NCI-H2171 (cell line): ENCODE measurements around the gene GPR153.
"Not testable (repeated sequence)": the region's sequence is repeated elsewhere in the genome, so short reads cannot be mapped to it uniquely, and the experiment has no call there.

Source experiments
- DNase-seq: peaks from one replicate; lab custom pipeline; 2025; lab: John Stamatoyannopoulos, UW

Gene GPR153

DNA sequence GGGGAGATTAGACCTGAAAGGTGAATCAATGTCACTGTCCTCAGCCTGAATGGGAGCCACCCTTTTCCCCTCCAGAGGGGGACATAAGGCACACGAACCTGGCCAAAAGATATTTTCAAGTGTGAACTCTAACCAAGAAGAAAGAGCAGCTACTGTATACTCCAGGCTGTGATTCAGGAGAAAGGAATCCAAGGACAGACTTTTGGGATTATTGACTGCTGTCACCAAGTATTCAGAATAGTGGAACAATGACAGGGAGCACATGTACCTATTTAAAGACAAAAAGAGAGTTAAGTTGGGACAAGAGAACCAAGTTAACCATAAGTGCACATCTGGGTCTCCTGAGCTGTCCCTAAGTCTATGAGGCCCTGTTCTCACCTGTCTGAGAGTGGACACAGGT is 27.5 kb downstream of the GPR153 start:
- DNase-seq = no peak

- no peak for DNase-seq
Observed at GRCh38 chr1:6225651-6226050, 35.2 kb downstream of the GPR153 start.

DNA sequence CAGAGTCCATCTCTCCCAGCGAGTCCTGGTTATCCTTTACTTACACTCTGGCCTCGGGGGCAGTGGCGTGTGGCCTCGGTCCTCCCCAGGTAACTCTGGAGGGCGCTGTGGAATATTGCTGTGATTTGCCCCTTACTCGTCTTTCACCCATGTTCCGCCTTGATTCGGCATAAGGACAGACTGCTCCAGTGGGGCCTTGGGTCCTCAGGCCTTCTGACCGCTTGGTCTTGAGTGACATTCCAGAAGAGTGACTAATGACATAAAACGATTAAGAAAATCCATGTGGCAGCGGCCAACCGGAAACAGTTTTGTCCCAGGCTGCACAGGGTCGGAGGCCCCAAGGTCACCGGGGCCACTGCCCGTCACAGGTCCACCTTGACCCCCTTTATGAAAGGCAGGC is 36.2 kb downstream of the GPR153 start:
- DNase-seq = no peak

- DNase-seq = no peak
Observed at GRCh38 chr1:6223617-6224016, 37.3 kb downstream of the GPR153 start.

GRCh38 chr1:6222636-6223035 is 38.3 kb downstream of the GPR153 start:
- no peak for DNase-seq

- DNase-seq = no peak
Observed at GRCh38 chr1:6221210-6221784, 39.6 kb downstream of the GPR153 start.

DNA sequence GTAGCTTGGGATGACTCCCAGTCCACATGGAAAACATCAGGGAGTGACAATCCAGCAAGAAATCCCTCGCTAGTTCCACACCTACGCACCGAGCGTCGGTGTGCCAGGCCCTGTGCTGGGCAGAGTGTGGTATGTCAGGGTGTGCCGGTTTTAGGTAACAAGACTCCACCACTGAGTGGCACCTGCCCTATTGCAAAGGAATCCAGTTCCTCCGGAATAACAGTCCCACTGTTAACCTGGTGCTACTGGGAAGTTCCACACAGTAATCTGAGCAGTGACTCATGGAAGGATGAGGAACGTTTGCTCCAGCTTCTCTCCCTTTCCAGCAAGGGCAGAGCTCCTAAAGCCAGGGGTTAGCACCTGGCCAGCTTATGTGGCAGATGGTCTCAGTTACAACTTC is 40.7 kb downstream of the GPR153 start:
- no peak for DNase-seq

DNA sequence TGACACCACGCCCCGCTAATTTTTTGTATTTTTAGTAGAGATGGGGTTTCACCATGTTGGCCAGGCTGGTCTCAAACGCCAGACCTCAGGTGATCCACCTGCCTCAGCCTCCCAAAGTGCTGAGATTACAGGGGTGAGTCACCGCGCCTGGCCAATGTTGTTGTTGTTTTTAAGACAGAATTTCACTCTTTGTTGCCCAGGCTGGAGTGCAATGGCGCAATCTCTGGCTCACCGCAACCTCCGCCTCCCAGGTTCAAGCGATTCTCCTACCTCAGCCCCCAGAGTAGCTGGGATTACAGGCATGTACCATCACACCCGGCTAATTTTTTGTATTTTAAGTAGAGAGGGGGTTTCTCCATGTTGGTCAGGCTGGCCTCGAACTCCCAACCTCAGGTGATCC is 41.3 kb downstream of the GPR153 start:
- DNase-seq = not testable (repeated sequence)

- no peak for DNase-seq
Observed at GRCh38 chr1:6218375-6219164, 42.3 kb downstream of the GPR153 start.

DNA sequence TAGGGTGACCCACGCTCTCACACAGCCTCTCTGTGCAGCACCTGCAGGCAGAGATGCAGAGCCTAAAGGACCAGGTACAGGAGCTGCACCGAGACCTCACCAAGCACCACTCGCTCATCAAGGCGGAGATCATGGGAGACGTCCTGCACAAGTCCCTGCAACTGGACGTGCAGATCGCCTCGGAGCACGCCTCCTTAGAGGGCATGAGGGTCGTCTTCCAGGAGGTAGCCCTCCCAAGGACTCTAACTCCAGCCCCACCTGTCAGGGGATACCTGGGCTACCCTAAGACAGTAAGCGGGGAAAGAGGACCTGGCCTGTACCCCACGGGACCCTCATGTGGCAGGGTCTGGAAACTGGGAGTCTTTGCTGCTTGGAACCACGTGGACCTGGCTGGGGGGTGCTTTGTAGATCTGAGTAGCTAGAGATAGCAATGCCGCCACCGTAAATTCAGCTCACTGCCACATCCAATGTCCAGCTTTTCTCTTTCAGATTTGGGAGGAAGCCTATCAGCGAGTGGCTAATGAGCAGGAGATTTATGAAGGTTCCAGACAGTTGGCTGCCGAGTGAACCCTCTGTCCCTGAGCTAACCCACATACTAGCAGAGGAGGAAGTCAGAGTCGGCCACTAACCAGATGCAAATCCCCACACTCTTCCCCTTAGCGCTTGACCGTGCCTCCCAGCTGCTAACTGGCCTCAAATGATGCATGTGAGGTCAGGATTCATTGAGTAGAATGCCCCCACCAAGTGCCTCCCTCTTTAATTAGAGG is 48.5 kb downstream of the GPR153 start:
- no peak for DNase-seq

DNA sequence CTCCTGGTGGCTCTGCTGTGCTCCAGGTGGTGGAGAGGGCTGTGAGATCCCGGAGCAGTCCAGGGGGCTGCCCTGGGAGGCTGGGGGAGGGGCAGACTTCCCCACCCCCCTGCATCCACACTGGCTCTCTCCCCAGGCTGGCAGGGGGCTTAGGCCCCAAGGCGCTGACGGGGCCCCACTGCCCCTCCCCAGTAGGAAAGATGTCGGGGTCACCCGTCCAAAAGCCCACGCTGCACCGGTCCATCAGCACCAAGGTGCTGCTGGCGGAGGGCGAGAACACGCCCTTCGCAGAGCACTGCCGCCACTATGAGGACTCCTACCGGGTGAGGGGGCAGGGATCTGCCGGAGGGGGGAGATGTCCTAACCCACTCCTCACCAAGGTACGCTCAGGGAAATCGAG is 49.2 kb downstream of the GPR153 start:
- no peak for DNase-seq

- DNase-seq = no peak
Observed at GRCh38 chr1:6210591-6211355, 50.1 kb downstream of the GPR153 start.

DNA sequence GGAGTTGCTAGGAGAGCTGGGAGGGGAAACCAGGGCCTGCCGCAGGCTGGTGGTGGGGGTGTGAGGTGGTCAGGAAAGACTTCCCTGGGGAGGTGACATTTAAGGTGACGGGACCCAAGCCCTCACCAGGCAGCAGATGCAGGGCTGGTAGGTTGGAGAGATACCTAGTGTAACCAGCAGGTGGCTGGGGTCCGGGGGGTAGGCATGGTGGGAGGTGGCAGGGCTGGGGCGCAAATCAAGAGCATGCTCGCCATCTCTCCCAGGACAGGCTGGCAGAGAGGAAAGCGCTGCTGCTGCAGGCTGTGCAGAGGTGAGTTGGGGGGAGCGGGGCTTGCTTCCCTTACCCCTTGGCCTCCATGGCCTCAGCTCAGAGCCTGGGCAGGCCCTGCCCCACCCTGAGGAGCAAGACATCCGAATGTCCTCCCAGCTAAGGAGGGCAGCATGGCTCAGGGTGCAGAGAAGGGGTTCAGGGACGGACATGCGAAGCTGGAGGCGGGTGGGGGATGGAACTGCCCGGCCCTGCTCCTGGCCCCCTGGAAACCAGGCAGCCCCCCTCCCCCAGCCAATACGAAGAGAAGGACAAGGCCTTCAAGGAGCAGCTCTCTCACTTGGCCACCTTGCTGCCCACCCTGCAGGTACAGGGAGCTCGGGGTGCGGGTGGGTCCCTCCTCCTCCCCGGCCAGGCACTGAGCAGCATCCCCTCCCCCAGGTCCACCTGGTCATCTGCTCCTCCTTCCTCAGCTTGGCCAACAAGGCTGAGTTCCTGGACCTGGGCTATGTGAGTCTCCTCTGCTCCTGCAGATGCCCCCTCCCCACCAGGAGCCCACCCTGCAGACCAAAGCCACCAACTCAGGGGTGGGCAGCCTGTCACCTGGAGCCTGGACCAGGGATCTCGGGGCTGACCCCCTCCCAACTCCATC is 51.0 kb downstream of the GPR153 start:
- no peak for DNase-seq

- no peak for DNase-seq
Observed at GRCh38 chr1:6208723-6209660, 51.9 kb downstream of the GPR153 start.

DNA sequence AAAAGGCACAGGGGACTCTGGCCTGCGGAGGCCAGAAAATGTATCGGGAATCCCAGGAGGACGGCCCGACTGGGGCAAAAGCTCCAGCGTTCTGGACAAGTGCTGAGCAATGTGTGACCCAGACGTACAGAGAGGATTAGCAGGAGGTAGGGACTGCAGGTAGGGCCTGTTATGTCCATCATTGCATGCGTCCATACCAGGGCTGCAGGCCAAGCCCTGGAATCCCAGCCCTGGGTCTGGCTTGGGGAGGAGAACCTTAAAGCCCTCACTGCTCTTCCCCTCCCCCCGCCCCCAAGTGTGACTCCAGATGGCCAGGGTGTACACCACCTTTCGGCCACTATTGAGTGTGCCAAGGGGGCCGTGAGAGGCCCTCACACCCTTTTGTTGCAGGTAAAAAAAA is 53.0 kb downstream of the GPR153 start:
- no peak for DNase-seq

DNA sequence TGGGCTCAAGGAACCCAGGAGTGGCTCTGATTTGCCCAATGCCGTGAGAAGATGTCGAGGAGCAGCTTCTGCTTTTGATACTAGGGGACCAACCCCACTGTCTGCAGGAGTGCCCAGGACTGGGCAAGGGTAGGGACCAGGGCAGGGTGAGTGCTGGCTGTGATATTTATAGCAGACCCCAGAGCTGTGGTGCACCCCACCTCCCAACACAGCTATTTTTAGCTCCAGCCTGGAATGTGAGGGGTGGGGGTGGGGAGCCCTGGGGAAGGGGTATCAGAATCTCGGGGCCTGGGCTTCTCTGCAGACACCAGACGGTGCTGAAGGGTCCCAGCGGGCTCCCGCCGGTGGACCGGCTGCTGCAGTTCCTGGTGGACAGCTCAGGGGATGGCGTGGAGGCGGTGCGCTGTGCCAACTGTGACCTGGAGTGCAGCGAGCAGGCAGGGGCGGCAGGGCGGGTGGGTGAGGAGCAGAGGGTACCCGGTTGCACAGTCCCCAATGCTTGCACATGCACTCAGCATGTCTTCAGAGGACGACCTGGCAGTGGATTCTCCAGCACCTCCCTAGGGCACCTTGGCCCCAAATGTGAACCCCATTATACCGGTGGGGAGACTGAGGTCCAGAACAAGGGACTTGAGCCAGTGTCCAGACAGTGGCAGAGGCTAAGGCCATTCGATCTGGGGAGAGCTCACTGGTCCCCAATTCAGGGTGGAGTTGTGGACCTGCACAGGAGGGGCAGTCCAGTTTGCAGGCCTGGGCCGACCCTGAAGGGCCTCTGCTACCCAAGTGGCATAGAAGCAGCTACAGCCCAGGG is 53.6 kb downstream of the GPR153 start:
- DNase-seq = no peak

GRCh38 chr1:6206520-6206855 is 54.4 kb downstream of the GPR153 start:
- DNase-seq = no peak

DNA sequence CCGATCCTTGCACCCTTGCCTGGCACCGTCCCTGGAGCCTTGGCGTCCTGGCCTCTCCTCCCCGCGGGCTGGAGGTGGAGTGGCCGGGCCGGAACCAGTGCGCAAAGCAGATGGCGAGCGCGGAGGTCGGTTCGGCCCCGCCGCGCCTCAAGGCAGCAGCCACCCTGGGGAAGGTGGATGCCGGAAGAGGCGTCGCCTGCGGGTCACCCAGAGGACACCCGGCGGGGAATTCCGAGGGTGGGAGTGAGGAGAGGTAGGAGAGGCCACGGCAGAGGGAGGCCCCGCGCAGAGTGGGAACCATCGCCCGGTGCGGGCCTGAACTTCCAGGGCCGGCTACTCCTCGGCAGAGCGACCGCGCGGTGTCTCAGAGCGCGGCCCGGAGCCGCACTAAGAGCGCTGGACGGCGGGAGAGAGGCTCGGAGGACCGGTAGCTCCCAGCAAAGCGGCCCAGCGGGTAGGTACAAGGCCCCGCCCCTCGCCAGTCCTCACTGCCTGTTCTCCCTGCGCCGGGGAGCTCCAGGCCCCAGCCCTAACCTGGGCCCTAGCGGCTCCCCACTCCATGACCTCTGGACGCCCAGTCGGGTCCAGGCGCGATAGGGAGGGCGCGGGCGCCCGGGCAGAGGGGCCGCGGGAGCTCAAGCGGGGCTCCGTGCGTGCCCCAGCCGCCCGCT is 54.9 kb downstream of the GPR153 start, which contains the start of gene RNF207:
Gene RNF207, plus strand, starts transcription at position 271 of the 671 bp plus-strand sequence. CDS start 417 bp downstream, outside the sequence.
- no peak for DNase-seq

DNA sequence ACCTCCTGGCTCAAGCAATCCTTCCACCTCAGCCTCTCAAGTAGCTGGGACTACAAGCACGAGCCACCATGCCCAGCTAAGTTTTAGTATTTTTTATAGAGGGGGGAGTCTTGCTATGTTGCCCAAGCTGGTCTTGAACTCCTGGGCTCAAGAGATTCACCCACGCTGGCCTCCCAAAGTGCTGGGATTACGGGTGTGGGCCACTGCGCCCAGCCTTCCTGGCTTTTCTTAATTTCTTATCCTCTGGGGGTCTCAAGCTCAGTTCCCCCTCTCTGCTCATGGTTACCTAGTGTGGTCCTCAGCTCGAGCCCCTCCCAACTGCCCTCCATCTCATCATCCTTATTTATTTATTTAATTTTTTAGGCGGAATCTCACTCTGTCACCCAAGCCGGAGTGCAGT is 58.6 kb downstream of the GPR153 start:
- no peak for DNase-seq
